HG03159 (cell line): ENCODE results near the gene LGALS3BP.
"Not testable (repeated sequence)": the region's sequence is repeated elsewhere in the genome, so short reads cannot be mapped to it uniquely, and the experiment has no call there.

ENCODE experiments used
- ATAC-seq: cut with Tn5 transposase; IDR thresholded peaks from one replicate; pipeline ENCODE4 v1.9.1; 2021; ENCODE audit warnings: mild to moderate bottlenecking, moderate library complexity; ENCODE audit not compliant: unreplicated experiment

Gene LGALS3BP

GRCh38 chr17:78979780-78980623 is at the start of gene LGALS3BP:
LGALS3BP (minus strand) TSS chr17:78979923; CDS start chr17:78977191, 2,732 bp downstream.
- no peak for ATAC-seq

GRCh38 chr17:79028496-79029326 is 49.0 kb upstream of the LGALS3BP start:
- ATAC-seq: no peak

GRCh38 chr17:79027925-79028491 is 48.3 kb upstream of the LGALS3BP start:
- no peak for ATAC-seq

GRCh38 chr17:79027274-79027924 is 47.7 kb upstream of the LGALS3BP start:
- ATAC-seq: no peak

GRCh38 chr17:79026376-79027273 is 46.9 kb upstream of the LGALS3BP start:
- no peak for ATAC-seq

GRCh38 chr17:79024901-79025737 is 45.4 kb upstream of the LGALS3BP start:
- ATAC-seq: no peak

GRCh38 chr17:79023886-79024771 is 44.4 kb upstream of the LGALS3BP start, which contains the start of gene C1QTNF1:
C1QTNF1 (plus strand) TSS chr17:79024169; CDS start chr17:79043969, 19,800 bp downstream.
- ATAC-seq: no peak

- ATAC-seq: no peak
These were observed 43.5 kb upstream of the LGALS3BP start for GRCh38 chr17:79023180-79023705.

- ATAC-seq: no peak
These were observed 42.8 kb upstream of the LGALS3BP start for GRCh38 chr17:79022507-79022991.

GRCh38 chr17:79021929-79022328 is 42.2 kb upstream of the LGALS3BP start:
- ATAC-seq: not testable (repeated sequence)

- ATAC-seq: no peak
These were observed 41.0 kb upstream of the LGALS3BP start for GRCh38 chr17:79020631-79021301.

- ATAC-seq: no peak
These were observed 40.2 kb upstream of the LGALS3BP start for GRCh38 chr17:79019632-79020584.

- ATAC-seq: no peak
These were observed 39.5 kb upstream of the LGALS3BP start for GRCh38 chr17:79019261-79019631.

- no peak for ATAC-seq
These were observed 38.6 kb upstream of the LGALS3BP start for GRCh38 chr17:79018370-79018695.

- ATAC-seq: no peak
These were observed 38.0 kb upstream of the LGALS3BP start for GRCh38 chr17:79017546-79018369.
